GM18870 (cell line): Measurements from ENCODE around the gene FNDC1.

Experiments
- ATAC-seq: cut with Tn5 transposase; IDR thresholded peaks from one replicate; pipeline ENCODE4 v1.9.1; 2021; ENCODE audit warnings: moderate library complexity; ENCODE audit not compliant: unreplicated experiment

Gene FNDC1

DNA sequence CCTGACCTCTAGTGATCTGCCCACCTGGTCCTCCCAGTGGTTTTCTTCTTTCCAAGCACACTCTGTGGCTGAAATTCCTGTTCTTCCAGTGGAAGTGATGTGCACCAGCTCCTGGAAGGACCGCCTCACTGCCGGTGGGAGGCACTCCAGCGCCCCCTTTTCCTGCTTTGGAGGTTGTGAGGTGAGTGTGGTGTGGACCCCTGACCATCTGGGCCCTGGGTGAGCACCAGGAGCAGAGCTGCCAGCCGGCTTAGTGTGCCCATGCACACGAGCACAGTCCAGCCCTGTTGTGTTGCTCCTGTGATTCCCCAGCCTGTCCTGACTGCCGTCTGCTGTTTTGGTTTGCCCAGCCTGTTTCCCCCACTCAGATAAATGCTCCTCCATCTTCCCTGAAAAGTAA is 134.6 kb downstream of the FNDC1 start:
- ATAC-seq, result no peak

DNA sequence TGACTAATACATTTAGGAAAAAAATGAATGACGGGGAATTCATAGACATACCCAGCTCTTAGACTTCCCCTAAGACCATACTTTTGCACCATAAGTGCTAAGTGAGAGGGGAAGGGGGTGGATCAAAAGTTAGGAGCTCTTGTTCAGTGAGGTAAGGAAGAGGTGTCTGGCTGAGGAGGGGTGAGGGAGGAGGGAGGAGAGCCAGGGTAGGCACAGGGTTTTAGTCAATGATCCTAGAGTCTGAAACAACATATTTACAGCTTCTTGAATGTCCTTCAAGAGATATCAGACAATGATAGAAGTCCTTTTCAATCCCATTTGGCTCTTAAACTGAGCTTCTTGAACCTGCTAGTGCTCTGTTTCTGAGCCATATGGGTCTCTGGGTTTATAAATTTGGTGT is 135.4 kb downstream of the FNDC1 start:
- no peak for ATAC-seq

- ATAC-seq, result no peak
Measured at GRCh38 chr6:159305159-159305558, 136.0 kb downstream of the FNDC1 start.

DNA sequence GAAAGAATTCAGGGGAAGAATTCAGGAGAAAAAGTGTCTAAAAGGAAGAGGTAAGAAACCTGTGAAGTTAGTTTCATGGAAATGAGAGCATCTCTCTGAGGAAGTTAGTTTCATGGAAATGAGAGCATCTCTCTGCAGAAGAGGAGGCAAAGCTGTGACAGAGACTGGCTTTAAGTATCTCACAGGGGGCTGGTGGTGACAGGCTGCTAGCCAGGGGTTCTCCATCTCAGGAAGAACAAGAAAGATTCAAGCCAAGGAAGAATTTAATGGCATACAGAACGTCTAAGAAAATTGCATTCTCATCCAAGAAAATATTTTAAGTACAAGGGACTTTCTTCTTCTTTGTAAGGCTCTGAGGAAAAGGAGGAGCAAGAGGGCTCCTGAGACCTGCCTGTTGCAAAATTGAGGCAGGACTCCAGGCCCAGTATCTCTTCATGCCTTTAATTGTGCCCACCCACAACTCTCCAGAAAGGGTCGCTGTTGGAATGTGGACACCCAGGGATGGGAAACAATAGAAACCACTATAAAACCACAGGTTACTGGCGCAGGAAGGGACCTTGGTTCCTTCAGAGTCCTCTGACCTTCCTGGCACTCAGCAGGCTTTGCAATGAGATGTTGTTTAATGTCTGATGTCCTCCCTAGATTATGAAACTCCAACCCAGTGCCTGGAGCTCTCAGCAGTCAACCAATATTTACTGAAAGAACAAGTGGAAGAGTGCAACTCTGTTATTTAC is 136.8 kb downstream of the FNDC1 start:
- ATAC-seq, result no peak

DNA sequence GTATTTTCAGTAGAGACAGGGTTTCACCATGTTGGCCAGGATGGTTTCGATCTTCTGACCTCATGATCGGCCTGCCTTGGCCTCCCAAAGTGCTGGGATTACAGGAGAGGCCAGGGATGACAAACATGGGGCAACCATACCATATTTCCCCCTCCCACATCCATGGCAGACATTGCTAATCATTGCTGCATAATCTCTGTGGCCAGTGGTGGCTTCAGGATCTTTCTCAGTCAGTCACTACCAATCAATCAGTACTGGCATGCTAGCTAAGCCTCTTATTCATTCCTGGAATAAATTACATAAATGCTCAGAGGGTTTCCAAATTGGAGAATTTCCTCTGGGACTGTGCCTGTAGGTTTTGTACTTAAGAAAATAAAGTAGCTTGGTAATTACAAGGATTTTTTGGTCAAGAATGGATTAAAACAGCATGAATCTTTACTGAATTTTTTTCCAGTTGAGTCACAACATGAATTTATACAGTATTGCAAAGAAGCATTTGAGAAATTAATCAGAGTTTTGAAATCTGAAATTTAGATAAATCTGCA is 138.1 kb downstream of the FNDC1 start:
- no peak for ATAC-seq

DNA sequence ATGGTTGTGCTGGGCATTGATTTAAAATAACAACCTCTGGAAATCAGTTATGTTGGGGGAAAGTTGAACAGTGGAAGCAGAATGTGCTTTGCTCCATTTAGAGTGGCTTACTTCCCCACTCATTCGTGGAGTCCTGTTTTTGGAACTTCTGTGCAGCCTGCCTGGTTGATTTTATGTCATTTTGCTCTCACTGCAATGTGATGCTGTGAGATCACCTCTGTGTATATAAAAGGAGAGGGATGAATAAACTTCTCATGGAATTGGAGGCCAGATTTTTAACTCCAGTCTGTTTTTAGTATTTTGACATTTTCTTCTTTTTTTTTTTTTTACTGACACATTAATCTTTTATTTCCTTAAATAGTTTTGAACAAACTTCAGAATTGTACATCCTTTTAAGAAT is 139.0 kb downstream of the FNDC1 start:
- ATAC-seq, result no peak

DNA sequence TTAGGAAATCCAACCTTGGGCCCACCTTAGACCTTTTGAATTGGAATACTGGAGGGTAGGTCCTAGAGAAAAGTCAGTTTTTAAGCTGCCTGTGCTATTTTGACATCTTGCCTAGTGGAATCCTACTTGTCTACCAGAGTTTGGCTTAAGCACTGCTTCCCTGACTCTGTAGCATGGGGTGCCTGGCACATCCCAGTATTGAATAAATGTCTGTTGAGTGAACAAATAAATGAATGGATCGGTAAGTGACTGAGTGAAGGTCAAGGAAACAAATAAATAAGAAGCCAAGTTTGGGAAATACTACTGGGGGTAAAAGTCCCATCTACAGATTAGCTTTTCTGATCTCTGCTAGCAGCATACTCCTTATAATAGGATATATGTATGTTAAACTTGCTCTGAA is 140.5 kb downstream of the FNDC1 start:
- ATAC-seq, result no peak

DNA sequence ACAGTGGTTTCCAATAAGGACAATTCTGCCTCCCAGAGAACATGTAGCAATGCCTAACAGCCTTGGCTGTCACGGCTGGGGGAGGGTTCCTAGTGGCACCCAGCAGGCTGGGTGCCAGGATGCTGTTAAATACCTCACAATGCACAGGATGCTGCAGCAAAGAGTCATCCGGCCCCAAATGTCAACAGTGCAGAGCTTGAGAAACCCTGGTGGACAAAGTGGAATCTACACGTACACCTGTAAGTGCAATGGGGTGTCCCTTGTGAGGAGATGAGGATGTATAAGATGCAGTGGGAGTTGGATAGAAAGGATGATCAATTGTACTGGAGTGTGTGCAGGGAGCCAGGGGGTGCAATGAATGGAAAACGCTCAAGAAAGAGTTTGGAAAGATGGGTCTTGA is 142.4 kb downstream of the FNDC1 start:
- ATAC-seq, result no peak

GRCh38 chr6:159312206-159312605 is 143.0 kb downstream of the FNDC1 start:
- ATAC-seq, result no peak

DNA sequence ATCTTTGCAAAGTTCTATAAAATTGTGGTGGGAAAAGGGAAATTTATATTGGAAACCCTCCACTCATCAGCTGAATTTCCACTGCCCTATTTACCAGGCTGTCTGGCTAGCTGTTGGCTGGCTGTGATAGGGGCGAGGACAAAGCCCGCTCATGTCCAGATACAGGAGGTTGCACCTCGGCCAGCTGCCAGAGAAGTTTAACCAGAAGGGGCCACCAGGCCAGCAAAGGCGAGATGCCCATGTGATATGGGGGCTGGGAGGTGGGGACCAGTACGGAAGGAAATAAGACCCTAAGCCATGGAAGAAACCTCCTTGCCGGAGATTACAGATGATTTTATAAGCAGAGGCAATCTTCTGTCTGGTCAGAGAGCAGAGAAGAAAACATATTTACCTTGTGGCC is 143.8 kb downstream of the FNDC1 start:
- ATAC-seq, result no peak

- no peak for ATAC-seq
Measured at GRCh38 chr6:159315562-159315961, 146.4 kb downstream of the FNDC1 start.

GRCh38 chr6:159317430-159317829 is 148.2 kb downstream of the FNDC1 start:
- ATAC-seq, result no peak

DNA sequence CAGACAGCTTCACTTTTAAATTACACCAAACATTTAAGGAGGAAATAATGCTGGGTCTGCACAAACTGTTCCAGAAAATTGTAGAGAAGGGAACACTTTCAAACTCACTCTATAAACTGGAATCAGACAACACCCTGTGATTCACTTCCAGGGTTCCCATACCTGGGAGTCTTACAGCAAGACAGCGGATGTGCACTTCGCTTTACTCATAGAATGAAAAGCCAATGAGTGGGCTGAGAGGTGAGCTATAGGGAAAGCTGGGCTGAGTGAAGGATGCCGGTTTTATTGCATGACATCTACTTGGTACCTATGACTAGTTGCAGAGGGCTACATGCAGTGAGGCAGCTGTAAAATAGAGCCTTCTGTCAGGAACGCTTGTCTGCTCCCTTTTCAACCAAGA is 152.1 kb downstream of the FNDC1 start:
- no peak for ATAC-seq
